Measurements from ENCODE around the gene ADGRG7. TPM values are rescaled to one million over a fixed set of nuclear protein-coding genes. Genes with fewer than 3 reads are reported as not detected.

ADGRG7 gene
- total RNA-seq, 6 experiments from 2014 or later = 1.9 to 27.2 (median 21.8) TPM

- TF ChIP-seq, protein P1, sequence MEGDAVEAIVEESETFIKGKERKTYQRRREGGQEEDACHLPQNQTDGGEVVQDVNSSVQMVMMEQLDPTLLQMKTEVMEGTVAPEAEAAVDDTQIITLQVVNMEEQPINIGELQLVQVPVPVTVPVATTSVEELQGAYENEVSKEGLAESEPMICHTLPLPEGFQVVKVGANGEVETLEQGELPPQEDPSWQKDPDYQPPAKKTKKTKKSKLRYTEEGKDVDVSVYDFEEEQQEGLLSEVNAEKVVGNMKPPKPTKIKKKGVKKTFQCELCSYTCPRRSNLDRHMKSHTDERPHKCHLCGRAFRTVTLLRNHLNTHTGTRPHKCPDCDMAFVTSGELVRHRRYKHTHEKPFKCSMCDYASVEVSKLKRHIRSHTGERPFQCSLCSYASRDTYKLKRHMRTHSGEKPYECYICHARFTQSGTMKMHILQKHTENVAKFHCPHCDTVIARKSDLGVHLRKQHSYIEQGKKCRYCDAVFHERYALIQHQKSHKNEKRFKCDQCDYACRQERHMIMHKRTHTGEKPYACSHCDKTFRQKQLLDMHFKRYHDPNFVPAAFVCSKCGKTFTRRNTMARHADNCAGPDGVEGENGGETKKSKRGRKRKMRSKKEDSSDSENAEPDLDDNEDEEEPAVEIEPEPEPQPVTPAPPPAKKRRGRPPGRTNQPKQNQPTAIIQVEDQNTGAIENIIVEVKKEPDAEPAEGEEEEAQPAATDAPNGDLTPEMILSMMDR (IDR thresholded peaks at IDR 0.05) = no peak
- TF ChIP-seq POLR2A (IDR thresholded peaks at IDR 0.05) = no peak
- Histone ChIP-seq H3K4me1 (peaks cover 0 to 24% (median 2%) of the 10 kb centered on the region in 4 donors), H3K36me3 (no peaks in the 10 kb centered on the region), H3K27me3 (no peaks in the 10 kb centered on the region), H3K9me3 (no peaks in the 10 kb centered on the region), H3K27ac (peak overlapping the region; percentile 40 to 66 (median 40)), H3K4me3 (no peak overlapping the region)
- WGBS (ENCODE audit: insufficient coverage, low coverage, low lambda C conversion rate, missing lambda C conversion rate) = 26% methylated on average over 7 of the region's 7 CpGs
- intact Hi-C loops (cut with DNase I) = no loop called here
- DNase-seq (no peak), ATAC-seq (peak; percentile 89 to 94 (median 92))
Observed at GRCh38 chr3:100602506-100603444, 6.6 kb upstream of the ADGRG7 start.

DNA sequence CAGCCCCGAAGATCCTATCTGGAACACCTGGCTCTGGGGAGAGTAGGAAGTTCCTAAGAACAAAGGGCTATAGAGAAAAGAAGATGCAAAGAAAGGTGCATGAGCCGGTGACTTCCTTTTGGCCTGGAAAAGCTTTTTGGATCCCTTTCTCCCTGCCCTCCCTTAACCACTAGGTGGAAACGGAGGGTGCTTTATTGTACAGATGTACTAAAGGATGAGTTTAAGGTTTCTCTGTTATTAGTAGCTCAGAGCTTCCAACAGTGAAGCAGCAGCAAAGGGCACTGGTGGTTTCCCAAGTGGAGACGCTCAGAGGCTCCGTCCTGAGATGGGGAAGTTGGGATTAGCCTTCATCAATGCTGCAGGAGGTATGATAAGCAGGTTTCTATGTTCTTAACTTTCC, 5.9 kb upstream of the ADGRG7 start:
- DNase-seq (no peak), ATAC-seq (peak; percentile 84 to 88 (median 86))
- intact Hi-C loops (cut with DNase I) = no loop called here
- no peaks in the 10 kb centered on the region for H3K27me3 ChIP-seq
- peaks cover 0 to 24% (median 2%) of the 10 kb centered on the region in 4 donors for H3K4me1 ChIP-seq
- TF ChIP-seq POLR2A (IDR thresholded peaks at IDR 0.05) = no peak
- TF ChIP-seq, protein P1 (IDR thresholded peaks at IDR 0.05) = peak; percentile 48 to 54 (median 52)
- 14% methylated on average over 5 of the region's 5 CpGs for WGBS (ENCODE audit: insufficient coverage, low coverage, low lambda C conversion rate, missing lambda C conversion rate)
- no peak overlapping the region for H3K4me3 ChIP-seq
- no peaks in the 10 kb centered on the region for H3K36me3 ChIP-seq
- H3K27ac ChIP-seq = peak overlapping the region; percentile 40 to 66 (median 40)
- H3K9me3 ChIP-seq = no peaks in the 10 kb centered on the region

- Histone ChIP-seq H3K4me3 (no peak overlapping the region), H3K4me1 (peaks cover 0 to 24% (median 2%) of the 10 kb centered on the region in 4 donors), H3K27ac (no peak overlapping the region), H3K36me3 (no peaks in the 10 kb centered on the region), H3K27me3 (no peaks in the 10 kb centered on the region), H3K9me3 (no peaks in the 10 kb centered on the region)
- TF ChIP-seq POLR2A (IDR thresholded peaks at IDR 0.05) = no peak
- TF ChIP-seq, protein P1 (IDR thresholded peaks at IDR 0.05) = no peak
- DNase-seq (no peak), ATAC-seq (no peak)
- 91% methylated on average over 8 of the region's 8 CpGs for WGBS (ENCODE audit: insufficient coverage, low coverage, low lambda C conversion rate, missing lambda C conversion rate)
- intact Hi-C loops (cut with DNase I) = no loop called here
Observed at GRCh38 chr3:100605358-100605757, 4.0 kb upstream of the ADGRG7 start.

DNA sequence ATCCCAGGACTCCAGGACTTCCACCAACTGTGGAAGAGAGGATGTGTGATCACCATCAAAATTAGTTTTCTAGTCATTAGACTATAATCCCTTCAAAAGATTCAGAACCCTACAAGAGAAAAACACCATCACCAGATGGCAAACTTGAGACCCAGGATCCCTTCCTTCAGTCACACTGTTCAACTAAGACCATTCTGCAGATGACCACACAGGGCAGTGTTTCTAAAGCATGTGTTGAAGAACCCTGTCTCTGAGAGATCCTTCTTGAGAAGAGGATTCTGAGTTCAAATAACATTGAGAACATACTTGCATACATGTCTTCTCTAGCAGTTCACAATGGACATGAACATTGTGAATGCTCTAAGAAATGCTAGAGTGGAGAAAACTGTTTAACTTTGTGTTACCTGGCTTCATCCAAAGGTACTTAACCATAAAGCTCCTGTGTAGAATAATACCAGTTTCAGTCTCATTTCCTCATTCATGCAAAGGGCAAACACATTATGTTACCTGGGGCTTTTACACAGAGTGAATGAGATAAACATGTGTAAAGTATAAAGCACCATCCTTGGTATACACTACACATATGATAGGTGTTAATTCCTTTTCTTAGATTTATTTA, 2.4 kb upstream of the ADGRG7 start:
- Histone ChIP-seq H3K4me1 (peaks cover 0 to 21% (median 1%) of the 10 kb centered on the region in 4 donors), H3K9me3 (no peaks in the 10 kb centered on the region), H3K4me3 (no peak overlapping the region), H3K27ac (no peak overlapping the region), H3K27me3 (no peaks in the 10 kb centered on the region), H3K36me3 (no peaks in the 10 kb centered on the region)
- intact Hi-C loops (cut with DNase I) = no loop called here
- ATAC-seq = no peak
- TF ChIP-seq POLR2A (IDR thresholded peaks at IDR 0.05) = no peak
- TF ChIP-seq, protein P1 (IDR thresholded peaks at IDR 0.05) = no peak
- no peak for DNase-seq
